ENCODE measurements around the gene PARN.
"Not testable (repeated sequence)": the region's sequence is repeated elsewhere in the genome, so short reads cannot be mapped to it uniquely, and the experiment has no call there.

DNA sequence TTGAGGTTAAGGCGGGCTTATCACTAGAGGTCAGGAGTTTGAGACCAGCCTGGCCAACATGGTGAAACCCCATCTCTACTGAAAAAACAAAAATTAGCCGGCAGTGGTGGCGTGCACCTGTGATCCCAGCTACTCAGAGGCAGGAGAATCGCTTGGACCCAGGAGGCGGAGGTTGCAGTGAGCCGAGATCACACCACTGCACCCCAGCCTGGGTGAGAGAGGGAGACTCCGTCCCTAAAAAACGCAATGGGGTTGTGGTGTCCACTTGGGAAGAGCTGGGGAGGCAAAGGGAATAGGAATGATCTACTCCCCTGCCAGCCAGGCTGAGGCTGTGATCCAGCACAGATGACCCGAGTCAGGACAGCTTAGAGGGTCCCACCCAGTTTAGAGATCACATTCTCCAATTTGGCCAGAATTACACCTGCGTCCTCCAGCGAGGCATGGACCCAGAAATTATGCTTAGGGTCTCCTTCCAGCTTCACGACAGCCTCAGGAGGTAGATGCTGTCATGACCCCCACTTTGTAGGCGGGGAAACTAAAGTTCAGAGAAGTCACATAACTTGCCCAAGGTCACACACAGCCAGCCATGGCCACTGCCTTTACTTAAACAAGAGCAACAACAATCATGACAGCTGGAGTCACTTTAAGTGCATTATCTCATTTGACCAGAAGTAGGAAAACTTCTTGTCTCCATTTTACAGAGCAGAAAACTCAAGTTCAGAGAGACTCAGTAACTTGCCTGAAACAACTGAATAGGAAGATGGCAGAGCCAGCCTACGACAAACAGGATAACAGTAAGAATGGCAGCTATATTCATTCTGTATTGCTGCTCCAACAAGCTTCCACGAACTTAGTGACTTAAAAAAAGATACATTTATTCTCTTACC, 227.7 kb downstream of the PARN start:
- TF ChIP-seq, protein P1, sequence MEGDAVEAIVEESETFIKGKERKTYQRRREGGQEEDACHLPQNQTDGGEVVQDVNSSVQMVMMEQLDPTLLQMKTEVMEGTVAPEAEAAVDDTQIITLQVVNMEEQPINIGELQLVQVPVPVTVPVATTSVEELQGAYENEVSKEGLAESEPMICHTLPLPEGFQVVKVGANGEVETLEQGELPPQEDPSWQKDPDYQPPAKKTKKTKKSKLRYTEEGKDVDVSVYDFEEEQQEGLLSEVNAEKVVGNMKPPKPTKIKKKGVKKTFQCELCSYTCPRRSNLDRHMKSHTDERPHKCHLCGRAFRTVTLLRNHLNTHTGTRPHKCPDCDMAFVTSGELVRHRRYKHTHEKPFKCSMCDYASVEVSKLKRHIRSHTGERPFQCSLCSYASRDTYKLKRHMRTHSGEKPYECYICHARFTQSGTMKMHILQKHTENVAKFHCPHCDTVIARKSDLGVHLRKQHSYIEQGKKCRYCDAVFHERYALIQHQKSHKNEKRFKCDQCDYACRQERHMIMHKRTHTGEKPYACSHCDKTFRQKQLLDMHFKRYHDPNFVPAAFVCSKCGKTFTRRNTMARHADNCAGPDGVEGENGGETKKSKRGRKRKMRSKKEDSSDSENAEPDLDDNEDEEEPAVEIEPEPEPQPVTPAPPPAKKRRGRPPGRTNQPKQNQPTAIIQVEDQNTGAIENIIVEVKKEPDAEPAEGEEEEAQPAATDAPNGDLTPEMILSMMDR (conservative IDR thresholded peaks at IDR 0.05 in 1 of 2, IDR thresholded peaks at IDR 0.05 in 1 of 2; ENCODE audit: low read depth in 1 of 2, low read length in 2 of 2) = not testable (repeated sequence)
- not testable (repeated sequence) for TF ChIP-seq EZH2 (IDR thresholded peaks at IDR 0.05; ENCODE audit: low read length, missing control alignments)
